ENCODE results near the gene ERG. TPM values are rescaled to one million over a fixed set of nuclear protein-coding genes. Genes with fewer than 3 reads are reported as not detected.

Gene ERG
- total RNA-seq, 1 donor from 2014 or later = not detected

DNA sequence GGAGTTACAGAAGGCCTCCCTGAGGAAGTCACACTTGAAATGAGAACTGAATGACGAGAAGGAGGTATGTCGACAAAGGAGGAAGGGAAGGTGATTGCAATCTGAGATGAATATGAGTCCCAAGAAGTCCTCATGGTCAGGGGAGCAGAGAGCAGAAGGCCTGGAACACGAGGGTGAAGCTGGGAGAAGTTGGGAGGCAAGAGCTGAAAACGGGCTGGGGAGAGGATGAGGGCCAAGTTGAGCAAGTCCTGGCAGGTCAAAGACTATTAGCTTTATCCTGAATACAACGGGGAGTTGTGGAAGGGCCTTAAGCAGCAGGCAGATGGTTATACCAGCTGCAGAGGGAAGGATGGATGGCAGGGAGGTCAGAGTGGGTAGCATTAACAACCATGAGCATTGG is 152.0 kb downstream of the ERG start:
- TF ChIP-seq, protein P1, sequence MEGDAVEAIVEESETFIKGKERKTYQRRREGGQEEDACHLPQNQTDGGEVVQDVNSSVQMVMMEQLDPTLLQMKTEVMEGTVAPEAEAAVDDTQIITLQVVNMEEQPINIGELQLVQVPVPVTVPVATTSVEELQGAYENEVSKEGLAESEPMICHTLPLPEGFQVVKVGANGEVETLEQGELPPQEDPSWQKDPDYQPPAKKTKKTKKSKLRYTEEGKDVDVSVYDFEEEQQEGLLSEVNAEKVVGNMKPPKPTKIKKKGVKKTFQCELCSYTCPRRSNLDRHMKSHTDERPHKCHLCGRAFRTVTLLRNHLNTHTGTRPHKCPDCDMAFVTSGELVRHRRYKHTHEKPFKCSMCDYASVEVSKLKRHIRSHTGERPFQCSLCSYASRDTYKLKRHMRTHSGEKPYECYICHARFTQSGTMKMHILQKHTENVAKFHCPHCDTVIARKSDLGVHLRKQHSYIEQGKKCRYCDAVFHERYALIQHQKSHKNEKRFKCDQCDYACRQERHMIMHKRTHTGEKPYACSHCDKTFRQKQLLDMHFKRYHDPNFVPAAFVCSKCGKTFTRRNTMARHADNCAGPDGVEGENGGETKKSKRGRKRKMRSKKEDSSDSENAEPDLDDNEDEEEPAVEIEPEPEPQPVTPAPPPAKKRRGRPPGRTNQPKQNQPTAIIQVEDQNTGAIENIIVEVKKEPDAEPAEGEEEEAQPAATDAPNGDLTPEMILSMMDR (IDR thresholded peaks at IDR 0.05; ENCODE audit: unreplicated experiment) = no peak
- H3K9me3 Mint-ChIP-seq (ENCODE audit: low read depth) = no peaks in the 10 kb centered on the region
- no peaks in the 10 kb centered on the region for H3K36me3 Mint-ChIP-seq (ENCODE audit: insufficient read depth)
- peaks cover 10% of the 10 kb centered on the region for H3K4me1 Mint-ChIP-seq (ENCODE audit: low read depth)
- no peak for DNase-seq (ENCODE audit: low spot score, unreplicated experiment)
- H3K4me3 Mint-ChIP-seq (ENCODE audit: low read depth) = no peak overlapping the region
- no peak overlapping the region for H3K27ac Mint-ChIP-seq
- H3K27me3 Mint-ChIP-seq = peaks cover 13% of the 10 kb centered on the region

DNA sequence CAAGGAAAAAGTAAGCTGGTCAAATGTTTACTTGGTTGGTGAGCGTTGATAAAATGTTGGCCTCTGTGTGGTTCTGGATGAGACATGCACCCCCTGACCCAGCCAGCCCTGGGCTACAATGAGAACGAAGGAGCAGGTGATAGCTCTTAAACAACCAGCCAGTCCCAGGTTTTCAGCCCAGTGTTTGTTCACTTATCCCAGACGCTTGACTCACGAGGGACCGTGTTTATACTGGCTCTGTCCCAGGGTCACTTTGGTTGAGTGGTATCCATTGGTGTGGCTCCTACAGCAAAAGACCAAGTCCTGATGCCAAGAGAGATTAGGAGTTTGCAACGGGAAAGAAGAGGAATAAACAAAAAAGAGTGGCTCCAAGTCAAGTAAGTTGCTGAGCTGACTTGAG is 154.6 kb downstream of the ERG start:
- TF ChIP-seq, protein P1 (IDR thresholded peaks at IDR 0.05; ENCODE audit: unreplicated experiment) = no peak
- peaks cover 6% of the 10 kb centered on the region for H3K4me1 Mint-ChIP-seq (ENCODE audit: low read depth)
- no peak for DNase-seq (ENCODE audit: low spot score, unreplicated experiment)
- H3K4me3 Mint-ChIP-seq (ENCODE audit: low read depth) = no peak overlapping the region
- H3K27me3 Mint-ChIP-seq = peaks cover 3% of the 10 kb centered on the region
- H3K27ac Mint-ChIP-seq = no peak overlapping the region
- no peaks in the 10 kb centered on the region for H3K9me3 Mint-ChIP-seq (ENCODE audit: low read depth)
- H3K36me3 Mint-ChIP-seq (ENCODE audit: insufficient read depth) = no peaks in the 10 kb centered on the region

DNA sequence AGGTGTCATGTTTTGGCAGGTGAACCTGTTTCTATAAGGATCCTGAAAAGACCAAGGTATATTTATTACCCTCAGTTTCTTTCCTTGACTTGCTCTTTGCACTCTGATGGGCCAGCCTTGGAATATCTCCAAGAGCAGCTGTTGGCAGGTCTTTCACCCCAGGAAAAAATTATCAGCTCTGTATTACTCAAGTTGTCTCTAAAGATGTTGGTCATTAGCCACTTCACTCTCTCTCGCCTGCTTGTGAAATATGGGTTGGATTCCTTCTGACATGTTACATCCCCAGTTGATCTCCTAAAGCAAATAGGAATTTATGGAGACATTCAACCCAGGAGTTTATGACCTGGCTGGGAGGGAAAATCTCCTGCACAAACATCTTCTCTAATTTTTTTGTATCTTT is 155.5 kb downstream of the ERG start:
- TF ChIP-seq, protein P1 (IDR thresholded peaks at IDR 0.05; ENCODE audit: unreplicated experiment) = no peak
- no peaks in the 10 kb centered on the region for H3K9me3 Mint-ChIP-seq (ENCODE audit: low read depth)
- no peak for DNase-seq (ENCODE audit: low spot score, unreplicated experiment)
- peaks cover 6% of the 10 kb centered on the region for H3K4me1 Mint-ChIP-seq (ENCODE audit: low read depth)
- peaks cover 6% of the 10 kb centered on the region for H3K27me3 Mint-ChIP-seq
- H3K36me3 Mint-ChIP-seq (ENCODE audit: insufficient read depth) = no peaks in the 10 kb centered on the region
- H3K4me3 Mint-ChIP-seq (ENCODE audit: low read depth) = no peak overlapping the region
- H3K27ac Mint-ChIP-seq = no peak overlapping the region

DNA sequence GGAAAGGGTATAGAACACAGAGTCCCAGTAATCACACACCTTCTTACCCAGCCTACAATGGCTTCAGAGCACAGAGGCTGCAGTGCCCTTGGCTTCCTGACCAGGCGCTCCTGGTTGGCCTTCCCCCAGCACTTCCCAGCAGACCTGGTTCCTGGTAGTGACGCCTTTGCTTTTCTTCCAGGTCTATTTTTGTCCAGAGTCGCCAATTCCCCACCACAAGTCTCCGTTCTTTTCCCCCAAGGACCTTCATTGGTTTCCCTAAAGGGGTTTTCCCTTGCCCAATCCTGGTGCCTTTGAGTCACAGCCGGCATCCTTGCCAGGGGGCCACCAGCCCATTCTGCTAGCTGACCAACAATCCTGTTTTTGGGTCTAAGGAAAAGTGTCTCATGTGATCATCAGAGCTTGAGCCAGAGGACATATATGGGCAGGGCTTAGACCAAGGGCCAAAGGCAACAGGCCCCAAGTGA is 156.7 kb downstream of the ERG start:
- peaks cover 2% of the 10 kb centered on the region for H3K27me3 Mint-ChIP-seq
- DNase-seq (ENCODE audit: low spot score, unreplicated experiment) = no peak
- H3K36me3 Mint-ChIP-seq (ENCODE audit: insufficient read depth) = no peaks in the 10 kb centered on the region
- TF ChIP-seq, protein P1 (IDR thresholded peaks at IDR 0.05; ENCODE audit: unreplicated experiment) = no peak
- H3K4me3 Mint-ChIP-seq (ENCODE audit: low read depth) = no peak overlapping the region
- no peak overlapping the region for H3K27ac Mint-ChIP-seq
- peaks cover 6% of the 10 kb centered on the region for H3K4me1 Mint-ChIP-seq (ENCODE audit: low read depth)
- no peaks in the 10 kb centered on the region for H3K9me3 Mint-ChIP-seq (ENCODE audit: low read depth)

DNA sequence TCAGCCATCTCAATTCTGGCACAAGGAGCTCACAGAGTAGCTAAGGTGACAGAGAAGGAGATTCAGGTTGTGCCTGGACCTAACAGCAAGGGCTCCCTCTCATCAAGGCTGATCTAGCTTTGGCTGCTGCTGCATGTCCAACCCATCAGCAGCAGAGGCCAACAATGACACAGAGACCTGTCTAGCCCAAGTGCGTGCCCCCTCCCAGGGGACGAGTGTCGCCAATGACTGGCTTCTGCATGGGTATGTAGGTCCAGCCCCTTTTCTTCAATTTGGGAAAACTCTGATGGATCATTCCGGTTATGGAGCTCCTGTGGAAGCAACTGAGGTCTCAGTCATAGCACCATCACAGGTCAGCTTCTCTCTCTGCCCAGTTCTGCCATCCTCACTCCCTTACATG is 158.1 kb downstream of the ERG start:
- no peak for DNase-seq (ENCODE audit: low spot score, unreplicated experiment)
- Mint-ChIP-seq H3K4me1 (ENCODE audit: low read depth) (peaks cover 6% of the 10 kb centered on the region), H3K36me3 (ENCODE audit: insufficient read depth) (no peaks in the 10 kb centered on the region), H3K9me3 (ENCODE audit: low read depth) (no peaks in the 10 kb centered on the region), H3K27ac (no peak overlapping the region), H3K4me3 (ENCODE audit: low read depth) (no peak overlapping the region), H3K27me3 (peaks cover 2% of the 10 kb centered on the region)
- TF ChIP-seq, protein P1 (IDR thresholded peaks at IDR 0.05; ENCODE audit: unreplicated experiment) = no peak
